Breast epithelium (tissue), 3 donors: Measurements from ENCODE around the gene ANKRA2.

Experiments
- CTCF ChIP-seq, 3 donors: fragments of 450-650 bp; IDR thresholded peaks; one replicate each; pipeline ENCODE4 v1.5.1; 2016 to 2017; ENCODE audit warnings: antibody characterized with exemption in 3 of 3, mild to moderate bottlenecking in 3 of 3, moderate library complexity in 3 of 3
- POLR2A ChIP-seq: fragments of 450-650 bp; IDR thresholded peaks from one replicate; pipeline ENCODE4 v1.6.1; 2016; ENCODE audit warnings: antibody characterized with exemption, mild to moderate bottlenecking, moderate library complexity
- POLR2AphosphoS5 ChIP-seq, 3 donors: sonication (generic); formaldehyde crosslinking; IDR thresholded peaks; one replicate each; pipeline ENCODE4 v1.6.1; 2017; ENCODE audit warnings: antibody characterized with exemption in 3 of 3

DNA sequence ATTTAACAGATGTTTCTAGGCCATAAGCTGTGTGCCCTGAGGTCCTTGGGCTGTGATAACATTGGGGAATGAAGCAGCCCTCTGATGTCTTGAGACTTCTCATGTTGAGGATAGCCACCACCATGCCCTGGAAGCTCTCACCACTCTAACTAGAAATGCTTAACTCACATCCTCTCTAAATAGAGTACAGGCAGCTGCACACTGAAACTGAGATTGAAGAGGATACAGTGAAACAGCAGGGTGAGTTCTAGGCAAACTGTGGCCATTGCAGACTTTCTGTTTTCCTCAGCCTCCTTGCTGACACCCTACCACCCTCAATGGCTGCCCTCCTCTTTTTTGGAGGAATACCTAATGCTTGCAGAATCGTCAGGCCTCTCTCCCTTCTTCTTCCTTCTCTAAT, 22.5 kb upstream of the ANKRA2 start:
- no peak for TF ChIP-seq CTCF (IDR thresholded peaks at IDR 0.05)
- TF ChIP-seq POLR2A, result no peak
- no peak for TF ChIP-seq POLR2AphosphoS5 (IDR thresholded peaks at IDR 0.05)
